Stimulated activated naive CD8-positive, alpha-beta T cell treated with anti-CD3 and anti-CD28 coated beads, Interleukin-15, Interleukin-2, amounts not matched to agents 100 ng/mL and 50 ng/mL, for 24 hours (primary cell): ENCODE results near the gene KCNQ1OT1.
A peak's percentile ranks its signal among the peaks of the same experiment; 100 is the strongest.

Source experiments
- H3K27ac Mint-ChIP-seq: one replicate; pipeline ENCODE4 v1.8.0; 2021; ENCODE audit warnings: mild to moderate bottlenecking, mixed read lengths
- H3K27me3 Mint-ChIP-seq: one replicate; pipeline ENCODE4 v1.8.0; 2021; ENCODE audit warnings: mixed read lengths
- H3K36me3 Mint-ChIP-seq: one replicate; pipeline ENCODE4 v1.8.0; 2021; ENCODE audit warnings: low read depth, mixed read lengths
- H3K4me1 Mint-ChIP-seq: one replicate; pipeline ENCODE4 v1.8.0; 2021; ENCODE audit warnings: low read depth, mixed read lengths
- H3K4me3 Mint-ChIP-seq: one replicate; pipeline ENCODE4 v1.8.0; 2021; ENCODE audit warnings: mild to moderate bottlenecking, mixed read lengths
- H3K9me3 Mint-ChIP-seq: one replicate; pipeline ENCODE4 v1.8.0; 2021; ENCODE audit warnings: mixed read lengths

Gene KCNQ1OT1

DNA sequence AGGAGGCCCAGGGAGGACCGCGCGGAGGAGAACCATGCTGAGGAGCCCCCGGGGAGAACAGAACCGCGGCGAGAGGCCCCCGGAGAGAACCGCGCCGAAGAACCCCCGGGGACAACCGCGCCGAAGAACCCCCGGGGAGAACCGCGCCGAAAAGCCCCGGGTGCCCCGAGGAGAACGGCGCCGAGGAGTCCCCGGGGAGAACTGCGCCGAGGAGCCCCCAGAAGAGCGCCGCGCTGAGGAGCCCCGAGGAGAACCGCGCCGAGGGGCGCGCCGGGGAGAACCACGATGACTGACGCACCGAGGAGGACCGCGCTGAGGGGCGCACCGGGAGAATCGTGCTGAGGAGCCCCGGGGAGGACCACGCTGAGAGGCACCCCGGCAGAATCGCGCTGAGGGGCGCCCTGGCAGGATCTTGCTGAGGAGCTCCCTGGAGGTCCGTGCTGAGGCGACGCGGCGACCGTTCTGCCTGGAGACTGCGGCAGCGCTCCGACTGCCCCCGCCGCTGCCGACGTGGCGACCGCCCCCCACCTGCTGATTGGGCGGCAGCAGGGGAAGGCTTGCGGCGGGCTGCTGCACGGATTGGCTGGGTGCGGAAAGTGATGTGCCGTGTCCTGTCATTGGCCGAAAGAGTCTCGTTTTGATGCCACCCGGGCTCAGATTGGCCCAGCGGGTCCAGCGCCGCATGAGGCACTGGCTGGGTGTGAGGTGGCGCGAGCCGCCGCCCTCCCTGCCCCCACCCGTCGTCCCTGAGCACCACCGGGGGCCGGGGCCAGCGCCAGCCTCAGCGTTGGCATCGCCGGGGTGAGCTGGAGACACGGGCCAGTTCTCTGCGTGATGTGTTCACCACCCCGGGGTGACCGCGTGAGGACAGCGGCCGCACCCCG lies at the start of gene KCNQ1OT1:
TSS of gene KCNQ1OT1 (minus strand) at position 464 of the 884 bp plus-strand sequence.
- Mint-ChIP-seq H3K27ac (peak within 1 kb of the TSS; percentile 49), H3K36me3 (peaks cover 5% of the 10 kb centered on the region), H3K4me3 (peak within 1 kb of the TSS; percentile 82), H3K4me1 (peaks cover 10% of the 10 kb centered on the region), H3K27me3 (no peaks in the 10 kb centered on the region), H3K9me3 (no peaks in the 10 kb centered on the region)

DNA sequence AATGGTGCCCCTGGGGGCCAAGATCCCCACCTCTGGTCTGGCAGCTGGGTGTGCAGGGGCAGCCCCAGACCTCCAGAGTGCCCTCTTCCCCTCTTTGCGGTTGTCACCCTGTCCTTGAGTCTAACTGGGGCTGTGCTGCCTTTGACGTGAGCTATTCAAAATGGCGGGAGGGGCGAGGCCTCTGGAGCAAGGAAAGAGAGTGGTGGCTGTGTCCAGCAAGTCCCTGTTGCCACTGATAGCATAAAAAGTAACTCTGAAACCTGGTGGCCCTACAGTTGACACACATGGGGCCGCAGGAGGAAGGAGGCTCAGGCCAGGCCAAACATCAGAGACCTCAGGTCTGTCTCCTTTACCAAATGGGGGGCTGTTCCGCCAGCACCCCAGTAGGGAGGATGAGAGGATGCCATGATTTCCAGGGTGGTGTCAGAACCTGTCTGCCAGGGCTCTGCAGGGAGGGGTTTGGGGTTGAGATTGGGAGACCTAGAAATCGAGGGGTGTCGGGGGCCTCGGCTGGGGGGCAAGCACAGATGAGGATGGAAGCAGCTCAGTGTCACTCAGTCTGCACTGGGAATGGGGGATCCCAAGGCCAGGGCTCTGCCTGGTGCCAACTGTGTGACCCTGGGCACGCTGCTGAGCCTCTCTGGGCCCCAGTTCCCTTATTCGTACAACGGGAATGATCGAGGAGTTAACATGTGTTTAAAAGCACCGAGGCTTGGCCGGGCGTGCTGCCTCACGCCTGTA lies 49.2 kb upstream of the KCNQ1OT1 start:
- Mint-ChIP-seq H3K4me1 (no peaks in the 10 kb centered on the region), H3K27ac (no peak overlapping the region), H3K9me3 (peaks cover 4% of the 10 kb centered on the region), H3K4me3 (no peak overlapping the region), H3K27me3 (no peaks in the 10 kb centered on the region), H3K36me3 (no peaks in the 10 kb centered on the region)

DNA sequence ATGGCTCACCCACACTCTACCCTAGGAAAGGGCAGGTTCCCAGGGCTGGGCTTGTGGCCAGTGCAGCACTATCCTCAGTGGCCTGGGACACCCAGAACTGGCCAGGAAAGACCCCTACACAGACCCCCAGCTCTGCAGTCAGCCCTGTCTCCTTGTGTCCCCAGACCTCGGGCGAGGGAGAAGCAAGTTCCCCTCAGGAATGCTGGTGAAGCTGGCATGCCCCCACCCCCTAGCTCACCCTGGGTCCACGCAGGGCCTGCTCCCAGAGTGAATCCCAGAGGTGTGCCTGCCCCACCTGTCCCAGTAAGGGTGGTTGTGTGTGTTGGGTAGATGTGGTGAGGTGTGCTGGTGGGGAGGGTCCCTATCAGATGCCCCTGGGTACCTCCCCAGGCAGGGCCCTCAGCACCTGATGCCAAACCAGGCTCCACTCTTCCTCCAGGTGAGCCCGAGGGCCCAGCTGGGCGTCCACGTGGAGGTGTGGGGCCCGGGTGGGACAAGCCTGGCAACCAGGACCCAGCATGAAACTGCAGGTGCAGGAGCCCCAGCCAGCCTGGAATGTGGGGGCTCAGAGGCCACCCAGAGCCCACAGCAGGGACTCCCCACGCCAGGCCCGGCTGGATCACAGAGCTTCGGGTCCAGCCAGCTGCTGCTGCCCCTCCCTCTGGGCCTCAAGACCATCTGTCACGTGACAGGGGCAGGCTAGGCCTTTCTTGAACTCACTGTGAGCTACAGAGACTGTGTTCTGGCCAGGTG lies 48.4 kb upstream of the KCNQ1OT1 start:
- Mint-ChIP-seq H3K36me3 (no peaks in the 10 kb centered on the region), H3K4me1 (no peaks in the 10 kb centered on the region), H3K27ac (no peak overlapping the region), H3K27me3 (no peaks in the 10 kb centered on the region), H3K4me3 (no peak overlapping the region), H3K9me3 (no peaks in the 10 kb centered on the region)

DNA sequence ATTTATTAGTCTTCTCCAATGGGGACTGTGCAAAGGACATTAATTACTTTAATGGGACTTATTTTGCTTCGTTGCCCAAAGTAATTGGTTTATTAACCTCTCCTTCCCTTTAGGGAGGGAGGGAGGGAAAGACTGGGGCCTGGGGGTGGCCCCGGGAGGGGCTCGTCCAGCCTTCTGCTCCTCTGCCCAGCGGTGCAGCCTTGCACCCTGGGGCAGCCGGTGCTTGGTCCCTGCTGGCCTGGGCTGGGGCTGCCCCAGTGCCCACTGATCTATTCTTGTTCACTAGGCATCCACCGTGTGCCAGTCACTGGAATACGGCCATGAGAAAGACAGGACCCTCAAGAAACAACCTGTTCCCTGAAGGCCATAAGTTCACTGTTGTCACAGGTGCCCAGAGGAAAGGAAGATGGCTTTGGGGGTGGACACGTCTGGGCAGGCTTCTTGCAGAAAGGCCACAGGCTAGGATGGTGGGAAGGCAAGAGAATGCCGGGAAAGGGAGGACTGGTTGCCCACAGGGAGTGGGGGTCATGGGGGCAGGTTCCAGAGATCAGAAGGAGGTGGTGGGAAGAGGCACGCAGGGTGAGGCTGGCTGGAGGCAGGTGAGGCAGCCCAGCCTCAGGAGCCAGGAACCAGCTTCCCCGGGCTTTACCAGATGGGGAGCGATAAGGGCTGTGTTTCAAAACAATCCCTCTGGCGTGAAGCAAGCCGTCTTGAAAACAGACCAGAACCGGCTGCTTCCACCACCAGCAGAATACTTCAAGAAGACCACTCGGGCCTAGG lies 47.6 kb upstream of the KCNQ1OT1 start:
- Mint-ChIP-seq H3K4me1 (no peaks in the 10 kb centered on the region), H3K9me3 (no peaks in the 10 kb centered on the region), H3K27ac (no peak overlapping the region), H3K4me3 (no peak overlapping the region), H3K36me3 (no peaks in the 10 kb centered on the region), H3K27me3 (no peaks in the 10 kb centered on the region)

DNA sequence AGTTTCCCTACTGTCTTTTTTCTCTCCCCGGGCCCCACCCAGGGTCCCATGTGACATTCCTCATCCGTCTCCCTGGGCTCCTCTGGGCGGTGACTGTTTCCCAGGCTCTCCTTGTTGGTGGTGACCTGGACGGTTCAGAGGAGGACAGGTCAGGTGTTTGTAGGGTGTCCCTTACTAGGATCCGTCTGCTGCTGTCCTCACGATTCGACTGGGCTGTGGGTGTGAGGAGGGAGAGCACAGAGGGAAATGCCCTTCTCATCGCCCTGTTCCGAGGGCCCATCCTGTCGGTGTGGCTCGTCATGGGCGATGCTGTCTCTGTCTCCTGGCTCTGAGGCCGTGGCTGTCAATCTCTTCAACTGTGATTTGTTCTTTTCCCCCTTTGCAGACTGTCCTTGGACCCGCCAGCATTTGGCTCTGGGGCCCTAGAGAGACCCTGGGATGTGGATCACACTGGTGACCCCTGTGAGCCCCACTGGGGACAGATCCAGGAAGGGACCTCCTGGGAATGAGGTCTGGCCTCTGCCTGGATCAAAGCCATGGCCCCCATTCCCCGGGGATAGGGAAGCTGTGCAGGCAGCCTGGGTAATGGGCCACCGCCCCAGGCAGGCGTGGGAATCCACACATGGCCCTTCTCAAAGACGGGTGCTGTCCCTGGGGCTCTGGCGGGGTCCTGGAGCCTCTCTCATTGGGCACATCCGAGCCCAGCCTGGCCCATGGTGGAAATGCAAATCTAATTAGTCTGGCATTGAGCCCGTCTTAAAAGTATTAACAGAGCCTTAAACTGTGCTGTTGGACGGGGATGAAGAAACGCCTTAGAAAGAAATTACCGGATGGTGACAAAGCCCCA lies 46.8 kb upstream of the KCNQ1OT1 start:
- no peaks in the 10 kb centered on the region for H3K27me3 Mint-ChIP-seq
- no peak overlapping the region for H3K27ac Mint-ChIP-seq
- no peaks in the 10 kb centered on the region for H3K36me3 Mint-ChIP-seq
- H3K9me3 Mint-ChIP-seq = no peaks in the 10 kb centered on the region
- no peaks in the 10 kb centered on the region for H3K4me1 Mint-ChIP-seq
- no peak overlapping the region for H3K4me3 Mint-ChIP-seq

DNA sequence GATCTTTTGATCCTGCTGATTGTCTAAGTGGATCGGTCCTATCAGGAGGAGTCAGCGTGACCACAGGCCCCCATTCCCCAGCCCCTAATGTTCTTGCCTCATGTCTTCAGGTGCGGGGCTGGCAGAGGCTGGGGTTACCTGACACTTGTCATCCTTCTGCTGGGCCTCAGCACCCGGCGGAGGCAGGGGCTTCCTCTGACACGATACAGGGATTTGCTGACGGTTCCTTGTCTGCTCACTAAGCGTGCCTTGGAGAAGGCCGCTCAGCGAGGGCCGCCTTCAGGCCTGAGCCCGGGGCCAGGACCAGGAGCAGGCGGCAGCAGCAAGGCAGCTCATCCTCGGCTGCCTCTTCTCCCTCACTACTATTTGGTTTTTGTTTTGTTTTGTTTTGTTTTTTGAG lies 45.7 kb upstream of the KCNQ1OT1 start:
- Mint-ChIP-seq H3K36me3 (no peaks in the 10 kb centered on the region), H3K27me3 (no peaks in the 10 kb centered on the region), H3K27ac (no peak overlapping the region), H3K9me3 (no peaks in the 10 kb centered on the region), H3K4me1 (no peaks in the 10 kb centered on the region), H3K4me3 (no peak overlapping the region)

DNA sequence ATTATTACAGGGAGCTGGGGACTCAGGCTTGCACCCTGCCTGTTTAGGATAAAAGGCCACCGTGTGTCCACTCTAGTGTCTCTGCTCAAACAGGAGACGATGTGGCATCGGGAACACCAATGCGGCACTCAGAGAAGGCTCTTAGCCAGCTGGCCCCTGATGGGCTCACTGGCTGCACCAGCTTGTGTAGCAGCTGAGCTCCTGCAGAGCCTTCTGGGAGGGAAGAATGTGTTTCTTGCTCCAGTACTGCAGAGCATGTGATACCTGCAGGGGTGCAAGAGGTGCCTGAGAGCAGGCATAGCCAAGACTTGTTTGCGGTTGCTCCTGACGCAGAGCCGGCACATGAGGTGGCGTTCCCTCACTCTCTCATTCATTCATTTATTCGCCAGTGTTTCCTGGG lies 44.4 kb upstream of the KCNQ1OT1 start:
- Mint-ChIP-seq H3K27me3 (no peaks in the 10 kb centered on the region), H3K4me1 (no peaks in the 10 kb centered on the region), H3K36me3 (no peaks in the 10 kb centered on the region), H3K27ac (no peak overlapping the region), H3K4me3 (no peak overlapping the region), H3K9me3 (no peaks in the 10 kb centered on the region)

DNA sequence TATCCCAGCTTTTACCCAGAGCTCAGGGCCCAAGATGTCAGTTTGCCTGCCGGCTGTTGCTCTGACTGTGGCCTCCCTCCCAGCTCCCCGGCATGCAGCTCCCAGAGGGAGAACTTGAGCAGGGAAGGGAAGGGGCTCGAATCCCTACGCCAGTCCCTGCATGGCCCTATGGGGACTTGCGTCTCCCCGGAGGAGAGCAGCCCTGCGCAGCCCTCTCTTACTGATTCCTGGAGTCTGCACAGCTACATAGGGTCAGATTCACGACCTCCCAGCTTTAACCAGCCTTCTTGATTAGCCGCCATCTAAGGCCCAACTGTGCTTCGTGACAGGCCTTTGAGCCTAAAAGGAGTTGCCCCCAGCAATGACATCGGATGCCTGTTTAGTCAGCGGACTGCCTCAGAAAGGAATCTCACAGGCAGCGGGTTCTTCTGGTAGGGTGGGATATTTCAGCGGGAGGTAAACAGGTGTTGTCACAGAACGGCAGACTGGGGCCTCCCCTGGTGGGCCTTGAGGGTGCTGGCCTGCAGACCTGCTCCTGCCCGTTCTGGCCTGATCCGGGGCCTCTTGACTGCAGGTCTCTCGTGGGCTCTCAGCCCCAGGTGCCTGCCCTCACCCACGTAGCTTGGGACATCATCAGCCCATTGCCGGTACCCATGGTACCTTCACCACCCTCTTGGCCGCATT lies 43.8 kb upstream of the KCNQ1OT1 start:
- Mint-ChIP-seq H3K4me1 (no peaks in the 10 kb centered on the region), H3K27me3 (no peaks in the 10 kb centered on the region), H3K4me3 (no peak overlapping the region), H3K27ac (no peak overlapping the region), H3K9me3 (no peaks in the 10 kb centered on the region), H3K36me3 (no peaks in the 10 kb centered on the region)

DNA sequence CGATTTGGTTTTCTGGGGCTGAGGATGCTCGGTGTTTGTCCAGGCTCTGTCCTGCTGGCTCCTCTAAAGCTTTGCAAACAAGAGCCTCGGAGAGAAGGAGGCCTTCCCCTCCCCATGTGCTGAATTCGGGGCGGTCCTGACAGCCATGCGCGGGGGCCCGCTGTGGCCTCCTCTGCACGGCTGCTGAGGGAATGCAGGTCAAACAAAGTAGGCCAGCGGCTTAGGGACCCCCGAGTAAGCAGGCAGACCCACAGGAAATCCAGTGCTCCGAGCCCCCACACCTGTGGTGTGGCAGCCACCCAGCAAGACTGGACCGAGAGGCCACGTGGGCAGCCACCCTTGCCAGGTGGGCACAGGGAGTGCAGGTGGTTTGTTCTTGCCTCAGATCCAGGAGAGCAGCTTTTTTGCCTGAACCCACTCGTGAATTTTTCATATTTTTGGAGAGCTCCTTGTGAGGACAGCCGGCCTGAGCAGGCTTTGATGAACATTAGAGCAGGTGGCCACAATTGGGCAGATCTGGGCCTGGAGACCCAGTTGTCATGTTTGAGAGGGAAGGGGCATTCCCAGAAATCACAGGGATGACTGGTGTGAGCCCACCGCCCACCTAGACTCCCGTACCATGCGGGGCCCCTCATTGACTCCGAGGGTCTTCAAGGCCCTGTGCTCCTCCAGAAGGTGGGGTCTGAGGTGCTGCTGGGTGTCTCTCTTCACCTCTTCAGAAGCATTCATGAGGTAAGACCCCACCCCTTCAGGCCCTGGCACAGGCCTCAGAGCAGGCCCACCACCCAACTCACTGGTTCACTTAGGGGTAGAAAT lies 43.0 kb upstream of the KCNQ1OT1 start:
- H3K4me3 Mint-ChIP-seq = no peak overlapping the region
- H3K9me3 Mint-ChIP-seq = no peaks in the 10 kb centered on the region
- no peaks in the 10 kb centered on the region for H3K36me3 Mint-ChIP-seq
- H3K27me3 Mint-ChIP-seq = no peaks in the 10 kb centered on the region
- H3K4me1 Mint-ChIP-seq = no peaks in the 10 kb centered on the region
- H3K27ac Mint-ChIP-seq = no peak overlapping the region

DNA sequence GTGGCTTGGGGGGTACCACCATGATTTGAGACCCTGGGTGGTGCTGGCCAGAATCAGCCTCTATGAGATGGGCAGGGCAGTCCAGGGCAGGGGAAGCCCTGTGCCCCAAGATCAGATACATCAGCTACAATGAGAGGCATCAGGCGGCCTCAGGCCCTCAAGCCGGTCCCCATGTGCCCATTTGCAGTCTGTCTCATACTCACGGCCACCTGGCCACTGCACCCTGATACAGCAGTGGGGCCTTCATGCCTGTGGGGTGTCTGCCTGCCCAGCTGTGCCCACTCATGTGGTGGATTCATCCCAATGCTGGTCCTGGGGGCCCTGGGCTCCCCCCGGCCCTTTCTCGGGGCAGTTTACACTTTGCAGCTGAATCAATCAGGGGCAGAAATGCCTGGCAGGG lies 42.4 kb upstream of the KCNQ1OT1 start:
- Mint-ChIP-seq H3K4me3 (no peak overlapping the region), H3K9me3 (no peaks in the 10 kb centered on the region), H3K27ac (no peak overlapping the region), H3K36me3 (no peaks in the 10 kb centered on the region), H3K27me3 (no peaks in the 10 kb centered on the region), H3K4me1 (no peaks in the 10 kb centered on the region)

DNA sequence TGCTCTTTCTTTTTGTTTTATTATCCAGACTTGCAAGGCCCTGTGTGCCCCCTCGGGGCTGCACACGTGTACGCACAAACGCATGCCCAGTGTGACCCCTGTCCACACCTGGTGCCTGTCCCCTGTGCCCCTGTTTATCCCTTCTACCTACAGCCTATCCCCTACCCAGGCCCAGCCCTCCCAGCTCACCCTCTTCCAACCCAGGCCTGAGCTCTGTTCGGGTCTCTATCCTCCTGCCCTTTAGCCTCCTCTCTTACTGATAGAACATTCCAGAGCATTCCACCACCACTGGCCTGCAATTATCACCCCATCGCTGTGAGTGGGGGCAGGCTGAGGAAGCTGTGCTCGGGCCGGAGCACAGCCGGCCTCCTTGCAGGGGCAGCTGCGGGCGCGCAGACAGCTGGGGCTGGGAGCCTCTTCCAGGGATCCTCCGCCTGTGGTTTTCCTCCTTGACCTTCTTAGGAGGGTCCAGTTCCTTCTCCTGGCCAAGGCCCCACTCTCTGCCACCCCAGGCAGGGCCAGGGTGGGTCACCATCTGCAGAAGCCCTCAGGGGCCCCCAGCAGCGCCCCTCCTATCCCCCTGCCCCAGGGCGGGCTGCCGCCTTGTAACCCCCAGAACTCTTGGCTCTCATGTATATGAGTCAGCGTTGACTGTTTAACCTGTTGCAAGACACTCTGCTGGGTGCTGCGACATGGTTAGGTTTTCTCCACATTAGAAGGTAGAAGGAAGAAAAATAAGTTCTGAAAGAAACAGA lies 41.8 kb upstream of the KCNQ1OT1 start:
- no peaks in the 10 kb centered on the region for H3K9me3 Mint-ChIP-seq
- H3K36me3 Mint-ChIP-seq = no peaks in the 10 kb centered on the region
- H3K27ac Mint-ChIP-seq = no peak overlapping the region
- no peaks in the 10 kb centered on the region for H3K27me3 Mint-ChIP-seq
- H3K4me1 Mint-ChIP-seq = no peaks in the 10 kb centered on the region
- H3K4me3 Mint-ChIP-seq = no peak overlapping the region

DNA sequence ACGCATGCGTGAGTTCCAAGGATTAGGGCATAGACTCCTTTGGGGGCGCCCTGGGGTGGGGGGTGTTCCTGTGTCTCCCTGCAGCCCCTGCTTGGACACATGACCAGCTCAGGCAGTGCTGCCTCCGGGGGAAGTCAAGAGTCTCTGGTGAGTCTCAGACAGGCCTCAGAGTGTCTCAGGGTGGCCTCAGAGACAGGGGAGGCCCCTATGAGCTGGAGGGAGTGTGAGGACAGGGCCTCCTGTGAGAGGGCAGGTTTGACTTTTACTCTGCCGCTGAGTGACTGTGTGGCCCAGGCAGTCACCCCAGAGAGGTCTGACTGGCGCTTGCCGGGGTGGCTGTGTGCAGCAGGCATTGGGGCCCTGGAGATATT lies 41.2 kb upstream of the KCNQ1OT1 start:
- no peaks in the 10 kb centered on the region for H3K4me1 Mint-ChIP-seq
- H3K9me3 Mint-ChIP-seq = no peaks in the 10 kb centered on the region
- H3K36me3 Mint-ChIP-seq = no peaks in the 10 kb centered on the region
- H3K4me3 Mint-ChIP-seq = no peak overlapping the region
- no peaks in the 10 kb centered on the region for H3K27me3 Mint-ChIP-seq
- no peak overlapping the region for H3K27ac Mint-ChIP-seq
